Fibroblast of mammary gland (primary cell): ENCODE measurements around the gene PPME1.

Experiments
- DNase-seq: peaks from one replicate; pipeline ENCODE4 v3.0.0-alpha.2; 2010; ENCODE audit warnings: low read depth
- H3K4me3 ChIP-seq: 2 replicates; pipeline ENCODE4 v1.5.1; 2011; ENCODE audit warnings: low read depth, mild to moderate bottlenecking, low read length, moderate library complexity; ENCODE audit not compliant: control insufficient read depth
- TF ChIP-seq, protein P1 (sequence below): conservative IDR thresholded peaks from 2 replicates; pipeline ENCODE4 v1.5.1; 2011; ENCODE audit warnings: low read depth, low read length, inconsistent platforms; ENCODE audit not compliant: control insufficient read depth, insufficient read depth

The PPME1 gene

DNA sequence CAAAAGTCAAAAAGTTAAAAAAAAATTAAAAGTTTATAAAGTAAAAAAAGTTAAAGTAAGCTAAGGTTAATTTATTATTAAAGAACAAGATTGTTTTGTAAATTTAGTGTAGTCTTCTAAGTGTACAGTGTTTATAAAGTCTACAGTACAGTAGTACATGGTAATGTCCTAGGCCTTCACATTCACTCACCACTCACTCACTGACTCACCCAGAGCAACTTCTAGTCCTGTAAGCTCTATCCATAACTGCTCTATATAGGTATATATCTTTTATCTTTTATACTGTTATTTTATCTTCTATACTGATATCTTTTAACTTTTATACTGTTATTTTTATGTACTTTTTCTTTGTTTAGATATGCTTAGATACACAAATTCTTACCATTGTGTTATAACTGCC is 11.4 kb upstream of the PPME1 start:
- TF ChIP-seq, protein P1, sequence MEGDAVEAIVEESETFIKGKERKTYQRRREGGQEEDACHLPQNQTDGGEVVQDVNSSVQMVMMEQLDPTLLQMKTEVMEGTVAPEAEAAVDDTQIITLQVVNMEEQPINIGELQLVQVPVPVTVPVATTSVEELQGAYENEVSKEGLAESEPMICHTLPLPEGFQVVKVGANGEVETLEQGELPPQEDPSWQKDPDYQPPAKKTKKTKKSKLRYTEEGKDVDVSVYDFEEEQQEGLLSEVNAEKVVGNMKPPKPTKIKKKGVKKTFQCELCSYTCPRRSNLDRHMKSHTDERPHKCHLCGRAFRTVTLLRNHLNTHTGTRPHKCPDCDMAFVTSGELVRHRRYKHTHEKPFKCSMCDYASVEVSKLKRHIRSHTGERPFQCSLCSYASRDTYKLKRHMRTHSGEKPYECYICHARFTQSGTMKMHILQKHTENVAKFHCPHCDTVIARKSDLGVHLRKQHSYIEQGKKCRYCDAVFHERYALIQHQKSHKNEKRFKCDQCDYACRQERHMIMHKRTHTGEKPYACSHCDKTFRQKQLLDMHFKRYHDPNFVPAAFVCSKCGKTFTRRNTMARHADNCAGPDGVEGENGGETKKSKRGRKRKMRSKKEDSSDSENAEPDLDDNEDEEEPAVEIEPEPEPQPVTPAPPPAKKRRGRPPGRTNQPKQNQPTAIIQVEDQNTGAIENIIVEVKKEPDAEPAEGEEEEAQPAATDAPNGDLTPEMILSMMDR = no peak
- no peak overlapping the region for H3K4me3 ChIP-seq
- no peak for DNase-seq

DNA sequence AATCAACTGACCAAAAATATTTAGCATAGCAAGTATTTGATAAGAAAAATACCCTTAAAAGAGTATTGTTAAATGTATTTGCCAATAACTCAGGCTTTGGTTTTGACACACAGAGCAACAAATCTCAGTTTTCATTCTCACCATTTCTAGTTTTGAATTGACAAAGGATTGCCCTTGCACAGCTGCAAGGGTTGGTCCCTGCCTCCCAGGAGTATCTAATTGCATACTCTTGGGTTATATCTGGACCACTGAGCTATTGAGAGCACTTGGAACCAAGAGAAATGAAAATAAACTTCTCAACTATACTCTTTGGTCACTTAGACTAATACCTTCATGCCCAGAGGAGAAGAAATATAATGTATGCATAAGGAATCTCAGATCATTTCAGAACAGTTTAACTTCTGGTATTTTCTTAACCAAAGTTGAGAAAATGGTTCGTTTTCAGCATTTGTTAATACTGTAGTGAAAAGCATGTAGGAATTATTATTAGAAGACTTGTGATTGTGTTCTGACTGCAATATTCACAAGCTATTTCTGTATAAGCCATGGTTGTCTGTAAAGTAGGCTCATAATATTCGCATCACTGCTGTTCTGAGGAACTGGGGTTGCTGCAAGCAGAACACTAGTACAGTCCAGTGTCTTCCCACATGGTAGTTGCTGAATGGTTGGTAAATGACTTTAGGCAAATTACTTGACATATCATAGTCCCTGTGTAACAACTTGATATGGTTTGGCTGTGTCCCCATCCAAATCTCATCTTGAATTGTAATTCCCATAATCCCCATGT is 8.2 kb upstream of the PPME1 start:
- no peak for DNase-seq
- H3K4me3 ChIP-seq = no peak overlapping the region
- TF ChIP-seq, protein P1 = no peak

DNA sequence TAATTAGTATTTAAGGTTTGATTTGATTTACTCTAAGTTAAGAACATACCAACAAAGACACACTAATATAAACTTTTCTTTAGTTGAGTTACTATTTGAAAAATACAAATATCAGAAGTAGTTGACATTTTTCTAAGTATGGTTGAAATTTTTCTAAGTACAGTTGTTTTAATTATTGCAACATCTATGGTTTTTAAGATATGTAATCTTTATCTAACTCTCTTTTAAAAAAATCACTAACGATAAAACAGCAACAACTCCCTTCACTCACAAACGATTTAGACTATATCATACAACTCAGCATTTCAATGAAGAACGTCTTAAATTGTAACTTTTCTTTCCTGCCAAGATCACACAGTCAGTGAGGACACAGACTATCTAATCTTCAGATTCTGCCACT is 2.3 kb upstream of the PPME1 start:
- DNase-seq = no peak
- no peak overlapping the region for H3K4me3 ChIP-seq
- TF ChIP-seq, protein P1 = no peak

DNA sequence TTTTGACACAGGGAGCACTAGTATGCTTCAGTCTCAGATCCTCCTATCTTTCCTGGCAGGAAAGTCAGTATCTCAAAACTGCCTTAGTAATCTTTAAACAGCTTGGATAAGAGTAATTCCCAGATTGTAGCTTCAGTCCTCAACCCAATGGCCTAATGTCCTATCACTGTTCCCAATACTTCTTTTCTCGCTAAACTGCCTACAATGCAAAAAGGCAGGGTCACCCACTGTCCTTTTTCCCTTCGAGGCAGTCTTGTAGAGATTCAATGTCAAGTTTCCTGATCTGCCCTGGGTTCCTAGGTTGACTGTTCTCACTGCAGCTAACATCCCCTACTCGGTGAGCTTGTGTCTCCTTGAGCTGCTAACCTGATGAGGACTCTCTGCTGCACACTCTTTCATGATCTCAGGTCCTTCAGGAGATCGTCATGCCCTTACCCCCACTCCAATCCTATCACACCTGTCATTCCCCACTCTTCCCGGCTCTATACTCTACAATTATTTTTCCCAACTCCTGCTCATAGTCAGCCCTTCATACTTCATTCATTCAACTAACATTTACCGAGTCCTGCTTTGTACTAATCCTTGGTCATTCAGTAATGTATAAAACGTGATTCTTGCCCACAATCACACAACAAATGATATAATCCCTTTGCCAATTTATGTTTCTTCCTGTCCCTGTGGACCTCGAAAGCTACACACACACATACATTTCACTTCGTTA is 1.2 kb upstream of the PPME1 start:
- TF ChIP-seq, protein P1 = no peak
- H3K4me3 ChIP-seq = peak overlapping the region; percentile 98
- no peak for DNase-seq

DNA sequence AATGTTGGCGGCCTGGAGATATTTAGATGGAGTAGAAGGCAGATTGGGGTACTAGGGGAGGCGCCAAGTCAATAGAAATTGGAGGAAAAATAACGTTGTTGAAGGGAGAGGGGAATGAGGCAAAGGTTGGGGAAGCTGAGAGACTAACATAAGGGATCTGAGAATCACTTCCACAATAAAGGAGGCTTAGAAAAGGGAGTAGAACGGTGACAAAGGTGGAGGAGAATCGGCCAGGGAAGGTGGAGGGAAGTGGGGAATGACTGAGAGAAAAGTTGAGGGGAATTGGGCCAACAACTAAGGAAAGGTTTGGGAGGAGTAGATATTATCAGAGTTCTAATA is 510 bp downstream of the PPME1 start:
- H3K4me3 ChIP-seq = peak overlapping the region; percentile 98
- TF ChIP-seq, protein P1 = no peak
- no peak for DNase-seq

DNA sequence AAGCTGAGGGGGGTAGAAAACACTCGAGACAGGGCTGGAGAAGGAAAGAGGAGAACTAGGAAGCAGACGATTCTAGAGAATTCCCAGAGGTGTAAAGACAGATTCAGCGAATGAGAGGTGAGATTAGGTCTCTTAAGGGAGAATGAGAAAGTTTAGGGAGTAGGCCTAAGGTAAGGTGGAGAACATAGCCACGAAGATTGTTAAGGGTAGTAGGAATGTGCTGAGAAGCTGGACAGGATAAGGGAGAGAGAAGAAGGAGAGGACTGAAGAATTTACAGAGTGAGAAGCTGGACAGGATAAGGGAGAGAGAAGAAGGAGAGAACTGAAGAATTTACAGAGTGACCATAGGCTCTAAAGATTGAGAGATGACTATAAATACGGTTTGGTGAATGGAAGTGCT is 908 bp downstream of the PPME1 start:
- H3K4me3 ChIP-seq = peak overlapping the region; percentile 98
- TF ChIP-seq, protein P1 = no peak
- DNase-seq = peak; percentile 35

DNA sequence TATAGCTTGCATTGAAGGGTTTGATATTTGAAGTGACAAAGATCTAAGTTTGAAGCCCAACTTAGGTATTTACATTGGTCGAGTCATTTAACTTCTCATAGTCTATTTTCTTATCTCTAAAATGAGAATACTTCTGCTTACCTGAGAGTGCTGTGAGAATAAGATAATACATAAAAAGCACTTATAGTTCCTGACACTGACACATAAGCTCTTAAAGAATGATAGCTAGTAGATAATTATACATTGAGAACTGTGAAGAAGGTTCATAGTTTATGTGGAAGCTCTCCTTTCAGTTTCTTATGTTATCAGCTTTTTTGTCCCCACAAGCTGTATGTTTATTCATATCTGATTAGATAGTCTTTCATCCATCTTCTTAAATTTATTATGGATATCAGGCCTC is 4.8 kb downstream of the PPME1 start:
- no peak for DNase-seq
- H3K4me3 ChIP-seq = no peak overlapping the region
- TF ChIP-seq, protein P1 = no peak
